ENCODE results near the gene SH3BGRL2. TPM values are rescaled to one million over a fixed set of nuclear protein-coding genes. Genes with fewer than 3 reads are reported as not detected.

SH3BGRL2 gene
- total and polyA plus RNA-seq, 2 of the 8 experiments (the other 6 are each of a cell fraction or from before 2014, with no cell fraction given) = 6.0 to 20.3 TPM

- no peak overlapping the region for H3K27ac ChIP-seq (ENCODE audit: low read depth, low read length)
- no peak overlapping the region for H4K5ac ChIP-seq (ENCODE audit: insufficient read length, low read depth, low read length)
- CTCF ChIA-PET (ENCODE audit: partially characterized antibody) = interaction anchor here (0.7 to 1.4 kb wide), 5 partner anchors 23 to 41 kb away, joined by 3 to 4 read pairs (median 3); no protein-coding TSS in a partner anchor
- TF ChIP-seq RFX5 (IDR thresholded peaks at IDR 0.05; ENCODE audit: borderline replicate concordance, low read depth, low read length) (no peak), HDAC2 (IDR thresholded peaks at IDR 0.05; ENCODE audit: borderline replicate concordance in 1 of 2, low read depth in 2 of 2, low read length in 2 of 2) (no peak), SP2 (IDR thresholded peaks at IDR 0.05; ENCODE audit: low read length) (no peak), CBX8 (IDR thresholded peaks at IDR 0.05; ENCODE audit: borderline replicate concordance, low read depth, low read length) (no peak), JUN (IDR thresholded peaks at IDR 0.05; ENCODE audit: low read depth, low read length) (no peak), PHF8 (conservative IDR thresholded peaks at IDR 0.05; ENCODE audit: low read depth, low read length) (no peak), GABPA (IDR thresholded peaks at IDR 0.05; ENCODE audit: borderline replicate concordance, insufficient read depth, low read length) (no peak), GTF2F1 (IDR thresholded peaks at IDR 0.05; ENCODE audit: borderline replicate concordance, low read depth, low read length) (no peak), TEAD4 (IDR thresholded peaks at IDR 0.05; ENCODE audit: low read depth, low read length) (no peak), CTBP2 (IDR thresholded peaks at IDR 0.05; ENCODE audit: borderline replicate concordance, insufficient read depth, insufficient read length, low read length) (no peak), RXRA (IDR thresholded peaks at IDR 0.05; ENCODE audit: insufficient read depth, low read depth, low read length) (no peak), MAX (IDR thresholded peaks at IDR 0.05) (no peak), KDM4A (IDR thresholded peaks at IDR 0.05; ENCODE audit: low read depth, low read length, severe bottlenecking) (no peak), BACH1 (IDR thresholded peaks at IDR 0.05; ENCODE audit: low read length) (no peak)
Measured at GRCh38 chr6:79737172-79737571, 106.0 kb downstream of the SH3BGRL2 start.

More at GRCh38 chr6:79737172-79737571, 106.0 kb downstream of the SH3BGRL2 start:
- no peak overlapping the region for H2BK12ac ChIP-seq (ENCODE audit: low read depth, low read length)
- no peak for DNase-seq (ENCODE audit: low read depth in 1 of 2, low spot score in 2 of 2)
- no peak overlapping the region for H3K18ac ChIP-seq (ENCODE audit: extremely low read depth, low read length)
- H3K79me1 ChIP-seq (ENCODE audit: low read depth, low read length) = no peaks in the 10 kb centered on the region
- H2BK5ac ChIP-seq (ENCODE audit: low read depth, low read length) = no peak overlapping the region
- H3K9ac ChIP-seq (replicated peaks in 1 of 4; ENCODE audit: extremely low read depth in 1 of 4, low read depth in 3 of 4, low read length in 3 of 4) = no peak overlapping the region
- no peak overlapping the region for H2BK20ac ChIP-seq (ENCODE audit: low read length)
- no peak overlapping the region for H3K23ac ChIP-seq (ENCODE audit: insufficient read length)
- peak overlapping the region; percentile 75; the same call in 1 of the 2 replicates for H2AFZ ChIP-seq (ENCODE audit: low read length)
- no peaks in the 10 kb centered on the region for H3K79me2 ChIP-seq (ENCODE audit: control insufficient read depth in 1 of 2, insufficient read depth in 2 of 2, low read length in 2 of 2)
- no peak overlapping the region for H2BK15ac ChIP-seq (ENCODE audit: low read length)
- H4K91ac ChIP-seq (replicated peaks; ENCODE audit: insufficient read length, low read length) = no peak overlapping the region
- no peak overlapping the region for H3K56ac ChIP-seq (replicated peaks; ENCODE audit: insufficient read length, low read depth, low read length)
- WGBS, 2 experiments (ENCODE audit: extremely low coverage in 1 of 2, insufficient coverage in 1 of 2, insufficient read length in 1 of 2, insufficient replicate concordance in 2 of 2, low coverage in 1 of 2, low lambda C conversion rate in 2 of 2, missing lambda C conversion rate in 1 of 2) = 91% methylated on average over 8 of the region's 8 CpGs; no CpG with 5 or more reads in 1 of the 2 experiments
- no peak overlapping the region for H3K14ac ChIP-seq (ENCODE audit: insufficient read length)
- POLR2A ChIA-PET (ENCODE audit: partially characterized antibody) = no interaction called here
- no peak overlapping the region for H3K4me3 ChIP-seq (ENCODE audit: extremely low read depth in 1 of 4, insufficient read depth in 2 of 4, low read depth in 3 of 4, low read length in 4 of 4)
- H2AK5ac ChIP-seq (ENCODE audit: low read depth, low read length) = no peak overlapping the region
- H3K9me3 ChIP-seq (ENCODE audit: insufficient read depth in 2 of 2, low read depth in 1 of 2, low read length in 1 of 2) = no peaks in the 10 kb centered on the region
- no peak for FAIRE-seq
- no peaks in the 10 kb centered on the region for H4K20me1 ChIP-seq (replicated peaks in 1 of 2; ENCODE audit: control insufficient read depth in 1 of 2, insufficient read depth in 2 of 2, low read length in 2 of 2)
- no peaks in the 10 kb centered on the region for H3K23me2 ChIP-seq (ENCODE audit: low read depth, low read length)
- no peak overlapping the region for H3K4ac ChIP-seq (replicated peaks; ENCODE audit: insufficient read length, low read depth, low read length)
- H3K27me3 ChIP-seq (replicated peaks in 1 of 4; ENCODE audit: control insufficient read depth in 3 of 4, extremely low read depth in 1 of 4, insufficient read depth in 3 of 4, low read length in 3 of 4) = peaks cover 0 to 1% (median 0%) of the 10 kb centered on the region in 4 experiments; a peak in 1 of 7 replicates
- H3K4me2 ChIP-seq (ENCODE audit: insufficient read depth in 1 of 2, low read depth in 2 of 2, low read length in 2 of 2) = no peak overlapping the region
- H3K4me1 ChIP-seq (replicated peaks in 1 of 4; ENCODE audit: control insufficient read depth in 3 of 4, insufficient read depth in 4 of 4, low read length in 3 of 4) = no peaks in the 10 kb centered on the region
- no peak overlapping the region for H2BK120ac ChIP-seq (replicated peaks; ENCODE audit: low read depth, low read length)
- no peak overlapping the region for H4K8ac ChIP-seq (ENCODE audit: extremely low read depth, insufficient read depth, low read length)
- no peaks in the 10 kb centered on the region for H3K36me3 ChIP-seq (ENCODE audit: control insufficient read depth in 2 of 4, insufficient read depth in 4 of 4, low read length in 3 of 4)

Data from H1 (cell line).